ENCODE measurements around the gene WDR87.
A peak's percentile ranks its signal among the peaks of the same experiment; 100 is the strongest.

WDR87 gene

GRCh38 chr19:37905946-37906868, at the start of gene WDR87:
Gene WDR87, minus strand, starts transcription at chr19:37906594. Its CDS starts 8,355 bp downstream, at chr19:37898239.
- peak; percentile 12 to 13 for DNase-seq (ENCODE audit: low read depth in 2 of 2)

GRCh38 chr19:37955986-37956385, 49.6 kb upstream of the WDR87 start:
- no peak for DNase-seq (ENCODE audit: low read depth in 2 of 2)

- no peak for DNase-seq (ENCODE audit: low read depth in 2 of 2)
Observed at GRCh38 chr19:37954421-37954874, 48.1 kb upstream of the WDR87 start.

- DNase-seq (ENCODE audit: low read depth in 2 of 2), result no peak
Observed at GRCh38 chr19:37953918-37954303, 47.5 kb upstream of the WDR87 start.

GRCh38 chr19:37953171-37953917, 47.0 kb upstream of the WDR87 start:
- no peak for DNase-seq (ENCODE audit: low read depth in 2 of 2)

- no peak for DNase-seq (ENCODE audit: low read depth in 2 of 2)
Observed at GRCh38 chr19:37951816-37952210, 45.4 kb upstream of the WDR87 start.

- DNase-seq (ENCODE audit: low read depth in 2 of 2), result no peak
Observed at GRCh38 chr19:37950471-37951175, 44.2 kb upstream of the WDR87 start.

- no peak for DNase-seq (ENCODE audit: low read depth in 2 of 2)
Observed at GRCh38 chr19:37948362-37948761, 42.0 kb upstream of the WDR87 start.

- DNase-seq (ENCODE audit: low read depth in 2 of 2), result no peak
Observed at GRCh38 chr19:37947778-37948177, 41.4 kb upstream of the WDR87 start.

GRCh38 chr19:37946132-37946531, 39.7 kb upstream of the WDR87 start:
- no peak for DNase-seq (ENCODE audit: low read depth in 2 of 2)

GRCh38 chr19:37943480-37943879, 37.1 kb upstream of the WDR87 start:
- no peak for DNase-seq (ENCODE audit: low read depth in 2 of 2)

GRCh38 chr19:37942516-37942902, 36.1 kb upstream of the WDR87 start:
- DNase-seq (ENCODE audit: low read depth in 2 of 2), result no peak

GRCh38 chr19:37941782-37942515, 35.6 kb upstream of the WDR87 start:
- no peak for DNase-seq (ENCODE audit: low read depth in 2 of 2)

GRCh38 chr19:37938353-37938752, 32.0 kb upstream of the WDR87 start:
- DNase-seq (ENCODE audit: low read depth in 2 of 2), result no peak

GRCh38 chr19:37936886-37937285, 30.5 kb upstream of the WDR87 start:
- no peak for DNase-seq (ENCODE audit: low read depth in 2 of 2)

GRCh38 chr19:37936166-37936565, 29.8 kb upstream of the WDR87 start:
- DNase-seq (ENCODE audit: low read depth in 2 of 2), result no peak

GRCh38 chr19:37935341-37935740, 28.9 kb upstream of the WDR87 start:
- DNase-seq (ENCODE audit: low read depth in 2 of 2), result no peak

GRCh38 chr19:37933937-37934358, 27.6 kb upstream of the WDR87 start:
- DNase-seq (ENCODE audit: low read depth in 2 of 2), result no peak

- no peak for DNase-seq (ENCODE audit: low read depth in 2 of 2)
Observed at GRCh38 chr19:37932985-37933936, 26.9 kb upstream of the WDR87 start.
